ENCODE data around the gene UNC5A.

Gene UNC5A

GRCh38 chr5:176856746-176857145 lies 46.4 kb downstream of the UNC5A start:
- Histone ChIP-seq H3K27ac (ENCODE audit: low read length) (no peak overlapping the region), H3K27me3 (ENCODE audit: control insufficient read depth in 1 of 2, insufficient read depth in 2 of 2, low read length in 2 of 2) (peaks cover 11 to 23% of the 10 kb centered on the region in 2 donors), H3K9ac (ENCODE audit: low read length in 2 of 2) (no peak overlapping the region), H3K36me3 (ENCODE audit: control insufficient read depth in 2 of 2, insufficient read depth in 2 of 2, low read length in 2 of 2) (no peaks in the 10 kb centered on the region), H3K4me3 (ENCODE audit: low read length in 2 of 2) (no peak overlapping the region), H3K4me1 (ENCODE audit: control insufficient read depth, insufficient read depth, low read length) (no peaks in the 10 kb centered on the region), H3K9me3 (ENCODE audit: control insufficient read depth in 2 of 2, low read length in 2 of 2) (no peaks in the 10 kb centered on the region)

DNA sequence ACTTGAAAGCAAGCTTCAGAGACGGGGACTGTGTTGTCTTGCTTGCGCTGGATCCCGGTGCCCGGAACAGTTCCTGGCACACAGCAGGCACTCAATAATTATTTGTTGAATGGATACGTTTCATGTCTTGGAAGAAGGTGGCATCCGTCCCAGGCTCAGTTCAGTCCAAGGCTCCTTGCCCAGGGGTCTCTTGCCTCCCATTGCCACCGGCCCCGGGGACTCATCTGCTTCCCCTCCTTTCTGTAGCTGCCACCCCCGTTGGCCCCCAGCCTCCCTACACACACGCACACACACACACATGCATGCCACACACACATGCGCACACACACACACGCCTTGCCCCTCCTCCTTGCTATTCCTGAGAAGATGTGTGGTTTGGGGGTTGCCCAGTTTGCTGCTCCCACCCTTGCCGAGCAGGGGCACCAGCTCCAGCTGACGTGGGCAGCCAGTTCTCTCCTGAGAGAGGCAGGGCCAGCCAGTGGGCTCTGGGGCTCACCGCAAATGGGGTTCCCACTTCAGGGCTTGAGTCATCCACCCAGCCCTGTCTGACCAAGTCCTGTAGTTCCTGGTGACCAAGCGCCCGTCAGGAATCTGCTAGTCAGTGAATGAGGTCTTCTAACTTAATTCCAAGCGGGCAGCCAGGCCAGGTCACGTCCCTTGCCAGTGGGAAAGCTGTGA lies 47.0 kb downstream of the UNC5A start:
- H3K36me3 ChIP-seq (ENCODE audit: control insufficient read depth in 2 of 2, insufficient read depth in 2 of 2, low read length in 2 of 2), result no peaks in the 10 kb centered on the region
- H3K4me1 ChIP-seq (ENCODE audit: control insufficient read depth, insufficient read depth, low read length), result no peaks in the 10 kb centered on the region
- no peak overlapping the region for H3K27ac ChIP-seq (ENCODE audit: low read length)
- no peaks in the 10 kb centered on the region for H3K9me3 ChIP-seq (ENCODE audit: control insufficient read depth in 2 of 2, low read length in 2 of 2)
- H3K9ac ChIP-seq (ENCODE audit: low read length in 2 of 2), result no peak overlapping the region
- H3K27me3 ChIP-seq (ENCODE audit: control insufficient read depth in 1 of 2, insufficient read depth in 2 of 2, low read length in 2 of 2), result peaks cover 15 to 27% of the 10 kb centered on the region in 2 donors
- H3K4me3 ChIP-seq (ENCODE audit: low read length in 2 of 2), result no peak overlapping the region

GRCh38 chr5:176857894-176858273 lies 47.5 kb downstream of the UNC5A start:
- Histone ChIP-seq H3K4me1 (ENCODE audit: control insufficient read depth, insufficient read depth, low read length) (no peaks in the 10 kb centered on the region), H3K27ac (ENCODE audit: low read length) (no peak overlapping the region), H3K36me3 (ENCODE audit: control insufficient read depth in 2 of 2, insufficient read depth in 2 of 2, low read length in 2 of 2) (no peaks in the 10 kb centered on the region), H3K4me3 (ENCODE audit: low read length in 2 of 2) (no peak overlapping the region), H3K27me3 (ENCODE audit: control insufficient read depth in 1 of 2, insufficient read depth in 2 of 2, low read length in 2 of 2) (peaks cover 19 to 32% of the 10 kb centered on the region in 2 donors), H3K9me3 (ENCODE audit: control insufficient read depth in 2 of 2, low read length in 2 of 2) (no peaks in the 10 kb centered on the region), H3K9ac (ENCODE audit: low read length in 2 of 2) (no peak overlapping the region)

- peaks cover 21 to 42% of the 10 kb centered on the region in 2 donors for H3K27me3 ChIP-seq (ENCODE audit: control insufficient read depth in 1 of 2, insufficient read depth in 2 of 2, low read length in 2 of 2)
- H3K4me3 ChIP-seq (ENCODE audit: low read length in 2 of 2), result no peak overlapping the region
- no peak overlapping the region for H3K27ac ChIP-seq (ENCODE audit: low read length)
- H3K9me3 ChIP-seq (ENCODE audit: control insufficient read depth in 2 of 2, low read length in 2 of 2), result no peaks in the 10 kb centered on the region
- no peak overlapping the region for H3K9ac ChIP-seq (ENCODE audit: low read length in 2 of 2)
- H3K36me3 ChIP-seq (ENCODE audit: control insufficient read depth in 2 of 2, insufficient read depth in 2 of 2, low read length in 2 of 2), result no peaks in the 10 kb centered on the region
- no peaks in the 10 kb centered on the region for H3K4me1 ChIP-seq (ENCODE audit: control insufficient read depth, insufficient read depth, low read length)
Observed at GRCh38 chr5:176859916-176860315, 49.6 kb downstream of the UNC5A start.

DNA sequence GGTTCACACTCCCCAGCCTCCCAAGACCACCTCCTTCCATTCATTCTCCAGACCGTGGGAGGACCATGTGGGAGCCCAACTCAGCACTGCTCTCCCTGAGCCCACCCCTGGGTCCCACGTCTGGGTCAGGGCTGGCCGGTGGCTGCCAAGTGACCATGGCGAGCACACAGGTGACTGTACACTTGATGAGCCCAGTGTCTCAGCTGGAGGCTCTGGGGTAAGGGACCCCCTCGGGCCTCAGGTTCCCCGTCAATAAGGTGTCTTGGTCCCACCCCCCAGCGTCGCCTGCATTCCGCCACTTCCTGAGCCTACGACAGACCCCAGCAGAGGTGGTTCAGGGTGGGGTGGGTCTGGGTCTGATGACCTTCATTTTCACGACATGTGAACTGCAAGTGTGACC lies 50.0 kb downstream of the UNC5A start:
- Histone ChIP-seq H3K4me1 (ENCODE audit: control insufficient read depth, insufficient read depth, low read length) (no peaks in the 10 kb centered on the region), H3K4me3 (ENCODE audit: low read length in 2 of 2) (no peak overlapping the region), H3K9me3 (ENCODE audit: control insufficient read depth in 2 of 2, low read length in 2 of 2) (no peaks in the 10 kb centered on the region), H3K9ac (ENCODE audit: low read length in 2 of 2) (no peak overlapping the region), H3K27ac (ENCODE audit: low read length) (no peak overlapping the region), H3K36me3 (ENCODE audit: control insufficient read depth in 2 of 2, insufficient read depth in 2 of 2, low read length in 2 of 2) (no peaks in the 10 kb centered on the region), H3K27me3 (ENCODE audit: control insufficient read depth in 1 of 2, insufficient read depth in 2 of 2, low read length in 2 of 2) (peaks cover 21 to 42% of the 10 kb centered on the region in 2 donors)

GRCh38 chr5:176861276-176861675 lies 50.9 kb downstream of the UNC5A start:
- Histone ChIP-seq H3K9ac (ENCODE audit: low read length in 2 of 2) (no peak overlapping the region), H3K9me3 (ENCODE audit: control insufficient read depth in 2 of 2, low read length in 2 of 2) (no peaks in the 10 kb centered on the region), H3K4me1 (ENCODE audit: control insufficient read depth, insufficient read depth, low read length) (no peaks in the 10 kb centered on the region), H3K27me3 (ENCODE audit: control insufficient read depth in 1 of 2, insufficient read depth in 2 of 2, low read length in 2 of 2) (peaks cover 29 to 43% of the 10 kb centered on the region in 2 donors), H3K27ac (ENCODE audit: low read length) (no peak overlapping the region), H3K4me3 (ENCODE audit: low read length in 2 of 2) (no peak overlapping the region), H3K36me3 (ENCODE audit: control insufficient read depth in 2 of 2, insufficient read depth in 2 of 2, low read length in 2 of 2) (no peaks in the 10 kb centered on the region)

DNA sequence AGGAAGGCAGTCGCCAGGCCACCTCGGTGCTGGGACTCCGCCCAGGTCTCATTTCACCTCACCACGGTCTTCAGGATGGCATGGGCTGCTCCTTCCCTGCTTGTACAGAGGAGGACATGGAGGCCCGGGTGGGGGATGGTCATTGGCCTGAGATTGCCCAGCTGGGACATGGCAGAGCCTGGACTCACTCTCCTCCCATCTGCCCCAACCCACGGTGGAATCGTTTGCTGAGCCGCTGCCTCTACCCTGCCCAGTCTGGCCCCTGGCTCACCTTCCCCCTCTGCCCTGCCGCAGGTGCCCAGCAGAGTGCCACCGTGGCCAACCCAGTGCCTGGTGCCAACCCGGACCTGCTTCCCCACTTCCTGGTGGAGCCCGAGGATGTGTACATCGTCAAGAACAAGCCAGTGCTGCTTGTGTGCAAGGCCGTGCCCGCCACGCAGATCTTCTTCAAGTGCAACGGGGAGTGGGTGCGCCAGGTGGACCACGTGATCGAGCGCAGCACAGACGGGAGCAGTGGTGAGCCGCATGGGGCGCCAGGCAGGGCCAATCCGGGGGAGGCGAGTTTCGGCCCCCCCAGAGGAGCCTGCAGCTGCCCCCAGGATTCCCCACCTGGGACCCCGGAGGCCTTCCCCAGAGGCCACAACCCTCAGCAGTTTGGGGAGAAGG lies 52.1 kb downstream of the UNC5A start:
- H3K4me1 ChIP-seq (ENCODE audit: control insufficient read depth, insufficient read depth, low read length), result no peaks in the 10 kb centered on the region
- no peak overlapping the region for H3K27ac ChIP-seq (ENCODE audit: low read length)
- no peak overlapping the region for H3K9ac ChIP-seq (ENCODE audit: low read length in 2 of 2)
- H3K9me3 ChIP-seq (ENCODE audit: control insufficient read depth in 2 of 2, low read length in 2 of 2), result no peaks in the 10 kb centered on the region
- no peaks in the 10 kb centered on the region for H3K36me3 ChIP-seq (ENCODE audit: control insufficient read depth in 2 of 2, insufficient read depth in 2 of 2, low read length in 2 of 2)
- H3K4me3 ChIP-seq (ENCODE audit: low read length in 2 of 2), result no peak overlapping the region
- peaks cover 31 to 43% of the 10 kb centered on the region in 2 donors for H3K27me3 ChIP-seq (ENCODE audit: control insufficient read depth in 1 of 2, insufficient read depth in 2 of 2, low read length in 2 of 2)

DNA sequence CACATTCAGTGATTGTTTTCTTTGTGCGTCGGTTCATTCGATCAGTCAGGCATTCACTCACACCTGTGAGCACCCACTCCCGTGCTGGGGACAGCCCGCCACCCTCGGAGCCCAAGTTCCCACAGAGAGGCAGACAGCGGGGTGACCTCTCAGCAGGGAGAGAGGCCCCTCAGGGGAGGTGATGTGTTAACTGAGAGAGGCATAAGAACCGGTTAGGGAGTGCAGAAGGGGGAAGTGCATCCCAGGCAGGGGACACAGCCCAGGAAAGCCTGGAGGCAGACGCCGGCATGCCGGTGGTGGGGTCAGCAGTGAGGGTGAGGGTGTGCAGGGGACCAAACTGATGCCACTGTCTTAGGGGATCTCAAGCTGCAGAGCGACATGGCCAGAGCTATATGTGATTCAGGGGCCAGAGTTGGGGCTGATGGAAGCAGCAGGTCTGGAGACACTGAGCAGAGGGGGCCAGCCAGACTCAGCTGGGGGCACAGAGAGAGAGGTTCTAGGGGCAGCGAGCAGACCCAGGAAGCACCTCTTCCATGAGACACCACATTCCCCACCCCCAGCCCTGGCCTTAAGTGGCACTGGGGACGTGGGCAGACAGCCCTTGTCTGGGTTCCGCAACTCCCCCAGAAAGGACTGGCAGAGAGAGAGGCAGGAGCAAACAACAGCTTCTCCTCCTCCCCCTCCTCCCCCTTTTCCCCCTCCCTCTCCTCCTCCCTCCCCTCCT lies 52.8 kb downstream of the UNC5A start:
- Histone ChIP-seq H3K9me3 (ENCODE audit: control insufficient read depth in 2 of 2, low read length in 2 of 2) (no peaks in the 10 kb centered on the region), H3K9ac (ENCODE audit: low read length in 2 of 2) (no peak overlapping the region), H3K4me1 (ENCODE audit: control insufficient read depth, insufficient read depth, low read length) (no peaks in the 10 kb centered on the region), H3K27me3 (ENCODE audit: control insufficient read depth in 1 of 2, insufficient read depth in 2 of 2, low read length in 2 of 2) (peaks cover 36 to 41% of the 10 kb centered on the region in 2 donors), H3K27ac (ENCODE audit: low read length) (no peak overlapping the region), H3K4me3 (ENCODE audit: low read length in 2 of 2) (no peak overlapping the region), H3K36me3 (ENCODE audit: control insufficient read depth in 2 of 2, insufficient read depth in 2 of 2, low read length in 2 of 2) (no peaks in the 10 kb centered on the region)

DNA sequence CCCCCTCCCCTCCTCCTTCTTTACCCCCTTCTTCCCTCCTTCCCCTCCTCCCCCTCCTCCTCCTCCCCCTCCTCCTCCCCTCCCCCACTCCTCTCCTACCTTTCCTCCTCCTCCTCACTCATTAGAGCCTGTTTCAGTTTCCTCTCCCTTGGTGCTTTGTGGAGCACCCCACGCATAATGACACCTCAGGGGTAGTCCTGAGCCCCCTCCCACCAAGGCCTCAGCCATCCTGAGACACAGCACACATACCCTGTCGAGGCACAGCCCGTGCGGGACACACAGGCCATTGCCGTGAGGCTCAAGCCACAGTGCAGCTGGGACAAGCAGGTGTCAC lies 53.4 kb downstream of the UNC5A start:
- no peaks in the 10 kb centered on the region for H3K36me3 ChIP-seq (ENCODE audit: control insufficient read depth in 2 of 2, insufficient read depth in 2 of 2, low read length in 2 of 2)
- H3K4me1 ChIP-seq (ENCODE audit: control insufficient read depth, insufficient read depth, low read length), result no peaks in the 10 kb centered on the region
- H3K4me3 ChIP-seq (ENCODE audit: low read length in 2 of 2), result no peak overlapping the region
- no peaks in the 10 kb centered on the region for H3K9me3 ChIP-seq (ENCODE audit: control insufficient read depth in 2 of 2, low read length in 2 of 2)
- H3K27me3 ChIP-seq (ENCODE audit: control insufficient read depth in 1 of 2, insufficient read depth in 2 of 2, low read length in 2 of 2), result peaks cover 36 to 43% of the 10 kb centered on the region in 2 donors
- no peak overlapping the region for H3K9ac ChIP-seq (ENCODE audit: low read length in 2 of 2)
- H3K27ac ChIP-seq (ENCODE audit: low read length), result no peak overlapping the region

DNA sequence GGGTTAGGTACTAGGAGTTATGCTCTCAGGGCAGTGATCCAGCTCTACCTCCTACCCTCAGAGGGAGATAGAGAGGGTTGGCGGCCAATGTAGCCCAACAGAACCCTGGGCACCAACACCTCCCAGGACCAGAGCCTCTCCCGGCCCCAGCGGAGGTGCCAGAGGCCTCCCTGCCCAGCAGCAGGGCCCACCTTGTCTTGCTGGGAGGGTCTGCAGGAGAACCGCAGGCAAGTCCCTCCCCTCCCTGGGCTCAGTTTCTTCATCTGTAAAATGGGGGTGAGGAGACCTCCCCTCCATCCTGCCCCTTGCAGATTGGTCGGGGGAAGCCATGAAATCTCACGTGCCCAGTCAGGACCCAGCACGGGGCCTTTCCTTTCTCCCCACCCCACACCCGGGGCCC lies 54.4 kb downstream of the UNC5A start:
- H3K36me3 ChIP-seq (ENCODE audit: control insufficient read depth in 2 of 2, insufficient read depth in 2 of 2, low read length in 2 of 2), result no peaks in the 10 kb centered on the region
- no peaks in the 10 kb centered on the region for H3K4me1 ChIP-seq (ENCODE audit: control insufficient read depth, insufficient read depth, low read length)
- no peaks in the 10 kb centered on the region for H3K9me3 ChIP-seq (ENCODE audit: control insufficient read depth in 2 of 2, low read length in 2 of 2)
- H3K4me3 ChIP-seq (ENCODE audit: low read length in 2 of 2), result no peak overlapping the region
- no peak overlapping the region for H3K9ac ChIP-seq (ENCODE audit: low read length in 2 of 2)
- peaks cover 36 to 43% of the 10 kb centered on the region in 2 donors for H3K27me3 ChIP-seq (ENCODE audit: control insufficient read depth in 1 of 2, insufficient read depth in 2 of 2, low read length in 2 of 2)
- H3K27ac ChIP-seq (ENCODE audit: low read length), result no peak overlapping the region

DNA sequence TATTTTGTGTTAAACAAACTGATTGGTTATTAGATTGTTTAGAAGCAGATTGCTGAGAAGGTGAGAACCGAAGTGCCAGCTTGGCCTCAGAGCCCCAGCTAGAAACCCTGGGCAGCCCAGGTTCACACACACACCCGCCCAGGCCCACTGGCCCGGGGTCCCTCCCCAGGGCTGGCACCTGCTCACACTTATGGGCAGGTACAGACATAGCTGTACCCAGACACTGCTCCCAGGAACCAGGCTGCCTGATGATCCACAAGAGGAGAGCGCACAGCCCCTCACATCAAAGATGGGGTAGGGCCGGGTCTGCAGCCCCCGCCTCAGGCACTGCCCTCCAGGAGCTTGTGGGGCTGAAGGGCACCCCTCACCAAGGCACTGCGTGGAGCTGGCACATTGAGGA lies 55.6 kb downstream of the UNC5A start:
- Histone ChIP-seq H3K27me3 (ENCODE audit: control insufficient read depth in 1 of 2, insufficient read depth in 2 of 2, low read length in 2 of 2) (peaks cover 36% of the 10 kb centered on the region in 2 donors), H3K9ac (ENCODE audit: low read length in 2 of 2) (no peak overlapping the region), H3K36me3 (ENCODE audit: control insufficient read depth in 2 of 2, insufficient read depth in 2 of 2, low read length in 2 of 2) (no peaks in the 10 kb centered on the region), H3K4me3 (ENCODE audit: low read length in 2 of 2) (no peak overlapping the region), H3K4me1 (ENCODE audit: control insufficient read depth, insufficient read depth, low read length) (no peaks in the 10 kb centered on the region), H3K9me3 (ENCODE audit: control insufficient read depth in 2 of 2, low read length in 2 of 2) (no peaks in the 10 kb centered on the region), H3K27ac (ENCODE audit: low read length) (no peak overlapping the region)

Data from stomach smooth muscle (tissue), 2 donors.